ENCODE results near the gene TTC7B.

The TTC7B gene

GRCh38 chr14:90775441-90775840 lies 40.8 kb downstream of the TTC7B start:
- no peak for DNase-seq (ENCODE audit: low spot score)

DNA sequence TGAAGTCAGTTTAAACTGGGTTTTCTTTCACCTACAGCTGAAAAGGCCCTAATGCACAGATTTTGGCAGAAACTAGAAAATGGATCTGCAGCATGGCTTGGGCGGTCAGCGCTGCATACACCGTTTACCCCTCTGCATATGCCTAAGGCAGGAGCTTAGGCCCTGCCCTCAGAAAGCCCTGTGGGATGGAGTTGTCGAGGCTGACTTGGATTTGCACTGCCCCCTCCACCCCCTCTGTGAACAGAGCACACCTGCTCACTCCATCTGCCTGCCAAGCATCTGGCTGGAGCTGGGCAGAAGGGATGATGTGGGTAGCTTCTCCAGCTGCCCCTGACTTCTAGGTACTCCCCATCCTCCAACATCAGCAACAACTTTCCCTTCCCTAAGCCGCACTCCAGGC lies 41.9 kb downstream of the TTC7B start:
- DNase-seq (ENCODE audit: low spot score): no peak

DNA sequence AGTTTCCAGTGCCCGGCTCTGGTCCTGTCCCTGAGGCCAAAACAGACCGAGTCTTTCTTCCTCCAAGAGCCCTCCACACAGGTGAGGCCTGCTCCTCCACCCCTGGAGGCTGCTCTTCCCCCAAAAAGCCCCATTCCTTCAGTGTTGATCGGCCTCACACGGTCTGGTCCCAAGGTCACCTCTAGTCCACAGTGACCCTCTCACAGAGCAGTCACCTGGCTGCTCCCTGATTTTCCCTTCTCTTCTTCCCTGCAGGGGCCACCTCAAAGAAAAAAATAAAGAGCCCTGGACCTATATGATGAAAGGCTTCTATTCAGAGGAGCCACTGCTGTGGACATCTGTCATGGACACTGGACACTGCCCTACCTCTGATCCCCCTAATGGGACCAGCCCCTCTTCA lies 42.5 kb downstream of the TTC7B start:
- no peak for DNase-seq (ENCODE audit: low spot score)

- DNase-seq (ENCODE audit: low spot score): no peak
Measured at GRCh38 chr14:90773196-90773486, 43.1 kb downstream of the TTC7B start.

DNA sequence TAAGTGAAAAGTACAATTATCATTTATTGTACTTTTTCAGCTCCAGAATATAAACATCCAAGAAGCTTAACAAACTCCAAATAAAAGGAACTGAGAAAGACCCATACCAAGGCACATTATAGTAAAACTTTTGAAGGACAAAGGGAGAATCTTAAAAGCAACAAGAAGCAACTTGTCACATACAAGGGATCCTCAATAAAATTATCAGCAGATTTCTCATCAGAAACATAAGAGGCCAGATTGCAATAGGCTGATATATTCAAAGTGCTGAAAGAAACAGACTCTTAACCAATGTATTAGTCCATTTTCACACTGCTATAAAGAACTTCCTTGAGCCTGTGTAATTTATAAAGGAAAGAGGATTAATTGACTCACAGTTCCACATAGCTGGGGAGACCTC lies 48.3 kb downstream of the TTC7B start:
- DNase-seq (ENCODE audit: low spot score): no peak

DNA sequence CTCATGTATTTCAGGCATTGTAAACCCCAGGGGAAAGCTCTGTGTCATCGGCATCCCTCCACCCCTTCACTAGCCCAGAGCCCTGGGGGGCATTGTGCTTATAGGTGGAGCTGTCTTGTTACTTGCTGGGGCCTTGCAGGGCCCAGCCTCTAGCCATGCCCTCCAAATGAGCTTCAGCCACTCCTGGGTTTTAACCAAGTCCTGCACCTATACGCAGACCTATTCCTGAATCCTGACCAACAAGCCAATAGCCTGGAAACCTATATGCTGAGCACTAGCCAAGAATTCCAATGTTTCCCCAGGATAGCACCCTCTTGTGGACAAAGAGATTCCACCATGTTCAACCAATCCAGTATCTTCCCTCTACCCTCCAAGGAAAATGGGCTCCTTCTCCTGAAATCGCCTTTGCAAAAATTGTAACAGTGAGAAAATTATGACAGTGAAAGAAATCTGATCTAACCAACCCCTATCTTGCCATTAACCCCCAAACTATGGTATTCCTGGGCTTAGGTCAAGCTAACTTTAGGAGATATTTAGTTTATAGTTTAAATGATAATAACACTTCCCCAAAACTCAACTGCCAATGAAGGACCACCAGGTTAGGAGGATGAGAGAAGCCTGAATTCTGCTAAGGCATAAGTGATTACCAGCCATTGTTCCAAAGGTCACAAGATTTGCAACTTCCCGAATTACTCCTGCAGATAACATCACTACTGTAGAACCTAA lies 55.5 kb downstream of the TTC7B start:
- peak; percentile 47 for DNase-seq (ENCODE audit: low spot score)

GRCh38 chr14:90760078-90760444 lies 56.2 kb downstream of the TTC7B start:
- DNase-seq (ENCODE audit: low spot score): no peak

- DNase-seq (ENCODE audit: low spot score): peak; percentile 24
Measured at GRCh38 chr14:90759370-90760077, 56.7 kb downstream of the TTC7B start.

DNA sequence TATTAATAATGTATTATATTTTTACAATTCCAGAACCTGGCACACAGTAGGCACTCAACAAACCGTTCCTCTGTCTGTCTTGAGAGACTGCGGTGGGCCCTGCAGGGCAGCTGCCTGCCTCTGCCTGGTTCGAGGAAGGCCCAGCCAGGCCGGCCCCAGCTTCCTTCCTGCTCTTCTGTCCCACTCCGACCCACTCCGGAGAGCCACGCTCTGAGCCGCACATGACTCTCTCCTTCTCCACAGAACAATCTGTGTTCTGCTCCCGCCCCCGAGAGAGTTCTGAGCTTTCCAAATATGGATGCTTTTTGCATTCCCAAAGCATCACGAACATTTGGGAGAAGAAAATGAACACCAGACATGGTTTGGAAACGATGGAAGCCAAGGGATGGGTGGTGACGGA lies 57.3 kb downstream of the TTC7B start:
- no peak for DNase-seq (ENCODE audit: low spot score)

- DNase-seq (ENCODE audit: low spot score): peak; percentile 96
Measured at GRCh38 chr14:90758028-90758889, 58.0 kb downstream of the TTC7B start.

DNA sequence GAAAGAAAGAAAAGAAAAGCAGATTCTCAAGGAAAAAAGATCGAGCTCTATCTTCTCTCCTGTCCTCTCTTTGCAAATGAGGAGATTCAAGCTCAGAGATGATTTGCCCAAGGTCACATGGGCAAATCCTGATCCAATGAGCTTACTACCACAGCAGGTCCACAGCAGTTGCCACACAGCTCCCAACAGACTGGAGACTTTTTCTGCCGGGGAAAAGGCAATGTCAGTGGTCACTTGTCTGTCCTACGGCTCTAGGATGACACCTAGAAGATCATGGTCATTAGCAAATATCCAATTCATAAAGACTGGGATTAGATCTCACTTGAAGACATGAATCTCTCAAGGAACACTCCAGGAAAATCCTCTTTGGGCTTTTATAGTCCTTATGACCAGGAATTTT lies 58.8 kb downstream of the TTC7B start:
- DNase-seq (ENCODE audit: low spot score): no peak

- DNase-seq (ENCODE audit: low spot score): no peak
Measured at GRCh38 chr14:90756755-90757345, 59.4 kb downstream of the TTC7B start.

- DNase-seq (ENCODE audit: low spot score): no peak
Measured at GRCh38 chr14:90755661-90756304, 60.4 kb downstream of the TTC7B start.

GRCh38 chr14:90753456-90754005 lies 62.7 kb downstream of the TTC7B start:
- DNase-seq (ENCODE audit: low spot score): no peak

GRCh38 chr14:90750701-90751100 lies 65.5 kb downstream of the TTC7B start:
- no peak for DNase-seq (ENCODE audit: low spot score)

GRCh38 chr14:90750191-90750590 lies 66.0 kb downstream of the TTC7B start:
- DNase-seq (ENCODE audit: low spot score): no peak

- DNase-seq (ENCODE audit: low spot score): no peak
Measured at GRCh38 chr14:90747909-90748308, 68.3 kb downstream of the TTC7B start.

DNA sequence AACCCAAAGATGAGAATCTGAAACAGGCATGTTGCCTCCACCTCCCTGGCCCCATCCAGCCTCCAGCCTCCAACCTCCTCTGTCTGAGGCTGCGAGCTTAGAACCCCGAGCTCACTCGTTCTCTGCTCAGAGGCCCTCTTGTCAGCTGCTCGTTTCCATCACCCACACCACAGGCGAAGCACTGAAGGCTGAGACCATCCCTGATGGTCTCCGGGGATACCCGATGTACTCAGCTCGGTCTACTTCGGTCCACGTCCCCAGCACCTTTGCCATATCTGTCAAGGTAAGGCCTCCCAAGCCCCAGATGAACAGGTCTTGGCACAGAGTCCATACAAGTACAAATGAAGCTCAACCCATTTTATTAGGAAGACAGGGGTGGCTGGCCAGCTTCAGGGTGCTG lies 72.4 kb downstream of the TTC7B start:
- DNase-seq (ENCODE audit: low spot score): no peak

DNA sequence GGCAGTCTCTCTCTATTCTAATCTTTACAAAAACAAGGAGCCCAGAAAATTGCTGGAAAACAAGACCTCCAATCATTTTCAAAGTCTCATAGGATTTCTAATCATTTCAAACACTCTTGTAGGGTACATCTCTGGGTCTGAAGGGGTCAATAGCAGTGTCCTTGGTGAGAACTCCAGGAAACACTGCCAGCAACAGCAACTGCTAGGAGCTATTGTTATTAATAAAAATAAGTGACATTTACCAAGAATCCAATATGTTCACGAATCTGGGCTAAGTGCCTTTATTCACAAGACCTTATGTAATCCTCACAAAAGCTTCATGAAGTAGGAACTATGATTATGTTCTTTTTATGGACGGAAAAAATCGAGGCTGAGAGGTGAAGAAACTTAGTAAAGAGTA lies 72.8 kb downstream of the TTC7B start:
- no peak for DNase-seq (ENCODE audit: low spot score)

DNA sequence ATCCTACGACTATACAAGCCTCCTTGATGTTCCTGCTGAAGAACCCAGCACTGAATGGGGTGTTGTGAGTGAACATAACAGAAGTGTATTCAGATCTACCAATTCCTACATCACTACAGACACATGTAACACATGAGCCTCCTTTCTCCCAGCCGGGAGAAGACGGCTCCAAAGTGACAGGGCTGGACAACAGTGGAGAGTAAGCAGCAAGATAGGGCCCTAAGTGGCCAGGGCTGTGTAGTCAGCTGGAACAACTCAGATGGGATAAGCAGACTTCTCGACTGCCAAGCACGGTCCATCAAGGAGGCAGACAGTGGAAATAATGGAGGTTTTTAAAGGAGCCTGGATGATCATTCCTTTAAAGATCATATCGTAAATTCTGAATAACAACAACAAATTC lies 73.5 kb downstream of the TTC7B start:
- DNase-seq (ENCODE audit: low spot score): no peak

GRCh38 chr14:90742252-90742651 lies 74.0 kb downstream of the TTC7B start:
- no peak for DNase-seq (ENCODE audit: low spot score)

- DNase-seq (ENCODE audit: low spot score): no peak
Measured at GRCh38 chr14:90741682-90741946, 74.6 kb downstream of the TTC7B start.
